ENCODE measurements around the gene SHANK2. TPM values are rescaled to one million over a fixed set of nuclear protein-coding genes. Genes with fewer than 3 reads are reported as not detected.

Gene SHANK2
- total RNA-seq, 4 donors from 2014 or later: 1.1 to 16.7 (median 9.0) TPM

- H3K4me3 ChIP-seq (ENCODE audit: low read depth, poor library complexity, severe bottlenecking): no peak overlapping the region
- 55 to 64% methylated on average over 2 of the region's 2 CpGs for WGBS, 2 donors
- peak in 1 of 2 donors; percentile 84 for DNase-seq (ENCODE audit: low spot score in 2 of 2)
- intact Hi-C loops (cut with DNase I; ENCODE audit: low total_unique reads): no loop called here
- TF ChIP-seq POLR2A (IDR thresholded peaks at IDR 0.05): no peak
- TF ChIP-seq, protein P1, sequence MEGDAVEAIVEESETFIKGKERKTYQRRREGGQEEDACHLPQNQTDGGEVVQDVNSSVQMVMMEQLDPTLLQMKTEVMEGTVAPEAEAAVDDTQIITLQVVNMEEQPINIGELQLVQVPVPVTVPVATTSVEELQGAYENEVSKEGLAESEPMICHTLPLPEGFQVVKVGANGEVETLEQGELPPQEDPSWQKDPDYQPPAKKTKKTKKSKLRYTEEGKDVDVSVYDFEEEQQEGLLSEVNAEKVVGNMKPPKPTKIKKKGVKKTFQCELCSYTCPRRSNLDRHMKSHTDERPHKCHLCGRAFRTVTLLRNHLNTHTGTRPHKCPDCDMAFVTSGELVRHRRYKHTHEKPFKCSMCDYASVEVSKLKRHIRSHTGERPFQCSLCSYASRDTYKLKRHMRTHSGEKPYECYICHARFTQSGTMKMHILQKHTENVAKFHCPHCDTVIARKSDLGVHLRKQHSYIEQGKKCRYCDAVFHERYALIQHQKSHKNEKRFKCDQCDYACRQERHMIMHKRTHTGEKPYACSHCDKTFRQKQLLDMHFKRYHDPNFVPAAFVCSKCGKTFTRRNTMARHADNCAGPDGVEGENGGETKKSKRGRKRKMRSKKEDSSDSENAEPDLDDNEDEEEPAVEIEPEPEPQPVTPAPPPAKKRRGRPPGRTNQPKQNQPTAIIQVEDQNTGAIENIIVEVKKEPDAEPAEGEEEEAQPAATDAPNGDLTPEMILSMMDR (IDR thresholded peaks at IDR 0.05): no peak
Measured at GRCh38 chr11:71284525-71285092, 32.2 kb upstream of the SHANK2 start.

GRCh38 chr11:71283971-71284441, 31.6 kb upstream of the SHANK2 start:
- TF ChIP-seq POLR2A (IDR thresholded peaks at IDR 0.05): no peak
- TF ChIP-seq, protein P1 (IDR thresholded peaks at IDR 0.05): no peak
- no peak overlapping the region for H3K4me3 ChIP-seq (ENCODE audit: low read depth, poor library complexity, severe bottlenecking)
- intact Hi-C loops (cut with DNase I; ENCODE audit: low total_unique reads): no loop called here
- DNase-seq (ENCODE audit: low spot score in 2 of 2): peak; percentile 51 to 90
- WGBS, 2 donors: 52 to 63% methylated on average over 16 of the region's 16 CpGs

- peak in 1 of 2 donors; percentile 86 for DNase-seq (ENCODE audit: low spot score in 2 of 2)
- TF ChIP-seq POLR2A (IDR thresholded peaks at IDR 0.05): no peak
- TF ChIP-seq, protein P1 (IDR thresholded peaks at IDR 0.05): no peak
- 58 to 71% methylated on average over 15 of the region's 15 CpGs for WGBS, 2 donors
- intact Hi-C loops (cut with DNase I; ENCODE audit: low total_unique reads): no loop called here
- no peak overlapping the region for H3K4me3 ChIP-seq (ENCODE audit: low read depth, poor library complexity, severe bottlenecking)
Measured at GRCh38 chr11:71282581-71283351, 30.4 kb upstream of the SHANK2 start.

DNA sequence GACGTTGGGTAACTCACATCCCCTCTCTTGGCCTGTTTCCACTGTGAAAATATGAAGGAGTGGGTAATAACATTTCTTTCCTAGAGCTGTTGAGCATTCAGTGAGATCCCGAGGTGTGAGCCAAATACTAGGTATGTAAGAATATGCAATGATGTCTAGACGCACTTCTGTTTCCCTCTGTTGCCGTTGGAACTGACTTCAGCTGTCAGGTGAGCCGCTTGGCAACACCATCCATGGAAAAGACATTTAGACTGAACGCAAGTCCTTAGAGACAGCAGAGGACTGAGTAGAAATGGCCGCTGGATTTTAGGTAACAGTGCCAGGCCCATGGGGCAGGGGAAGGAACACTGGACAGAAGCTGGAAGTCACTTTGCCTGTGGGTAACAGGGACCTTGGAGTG, 29.5 kb upstream of the SHANK2 start:
- no peak for TF ChIP-seq POLR2A (IDR thresholded peaks at IDR 0.05)
- TF ChIP-seq, protein P1 (IDR thresholded peaks at IDR 0.05): no peak
- intact Hi-C loops (cut with DNase I; ENCODE audit: low total_unique reads): no loop called here
- DNase-seq (ENCODE audit: low spot score in 2 of 2): peak in 1 of 2 donors; percentile 78
- H3K4me3 ChIP-seq (ENCODE audit: low read depth, poor library complexity, severe bottlenecking): no peak overlapping the region
- 69 to 76% methylated on average over 7 of the region's 7 CpGs for WGBS, 2 donors

- TF ChIP-seq, protein P1 (IDR thresholded peaks at IDR 0.05): no peak
- no peak for TF ChIP-seq POLR2A (IDR thresholded peaks at IDR 0.05)
Measured at GRCh38 chr11:71281204-71281603, 28.8 kb upstream of the SHANK2 start.

More at GRCh38 chr11:71281204-71281603, 28.8 kb upstream of the SHANK2 start:
- WGBS, 2 donors: 87 to 95% methylated on average over 3 of the region's 3 CpGs
- DNase-seq (ENCODE audit: low spot score in 2 of 2): peak in 1 of 2 donors; percentile 29
- intact Hi-C loops (cut with DNase I; ENCODE audit: low total_unique reads): no loop called here
- H3K4me3 ChIP-seq (ENCODE audit: low read depth, poor library complexity, severe bottlenecking): no peak overlapping the region
